ENCODE data around the gene FZD4.

FZD4 gene

GRCh38 chr11:86906198-86906597 lies 49.0 kb downstream of the FZD4 start:
- Histone ChIP-seq H3K27ac (ENCODE audit: low read length) (no peak overlapping the region), H3K79me2 (ENCODE audit: low read length) (no peaks in the 10 kb centered on the region), H3K9ac (ENCODE audit: low read length) (no peak overlapping the region), H3K4me3 (ENCODE audit: low read length) (no peak overlapping the region), H3F3A (ENCODE audit: insufficient read depth, low read length) (no peaks in the 10 kb centered on the region), H4K20me1 (ENCODE audit: insufficient read depth, low read length) (no peaks in the 10 kb centered on the region), H3K9me3 (replicated peaks; ENCODE audit: insufficient read depth, low read length) (no peaks in the 10 kb centered on the region), H3K36me3 (replicated peaks; ENCODE audit: insufficient read depth, low read length) (no peaks in the 10 kb centered on the region), H3K4me2 (ENCODE audit: low read depth, low read length) (no peak overlapping the region), H3K4me1 (ENCODE audit: low read length) (no peaks in the 10 kb centered on the region), H3K9me2 (replicated peaks; ENCODE audit: insufficient read depth, low read length) (no peaks in the 10 kb centered on the region), H2AFZ (ENCODE audit: low read length) (no peak overlapping the region), H3K27me3 (replicated peaks; ENCODE audit: insufficient read depth, low read length) (no peaks in the 10 kb centered on the region)
- TF ChIP-seq EZH2 (optimal IDR thresholded peaks at IDR 0.05; ENCODE audit: low read depth, low read length) (no peak), EZH2phosphoT487 (IDR thresholded peaks at IDR 0.05; ENCODE audit: low read length) (no peak)
- TF ChIP-seq, protein P1, sequence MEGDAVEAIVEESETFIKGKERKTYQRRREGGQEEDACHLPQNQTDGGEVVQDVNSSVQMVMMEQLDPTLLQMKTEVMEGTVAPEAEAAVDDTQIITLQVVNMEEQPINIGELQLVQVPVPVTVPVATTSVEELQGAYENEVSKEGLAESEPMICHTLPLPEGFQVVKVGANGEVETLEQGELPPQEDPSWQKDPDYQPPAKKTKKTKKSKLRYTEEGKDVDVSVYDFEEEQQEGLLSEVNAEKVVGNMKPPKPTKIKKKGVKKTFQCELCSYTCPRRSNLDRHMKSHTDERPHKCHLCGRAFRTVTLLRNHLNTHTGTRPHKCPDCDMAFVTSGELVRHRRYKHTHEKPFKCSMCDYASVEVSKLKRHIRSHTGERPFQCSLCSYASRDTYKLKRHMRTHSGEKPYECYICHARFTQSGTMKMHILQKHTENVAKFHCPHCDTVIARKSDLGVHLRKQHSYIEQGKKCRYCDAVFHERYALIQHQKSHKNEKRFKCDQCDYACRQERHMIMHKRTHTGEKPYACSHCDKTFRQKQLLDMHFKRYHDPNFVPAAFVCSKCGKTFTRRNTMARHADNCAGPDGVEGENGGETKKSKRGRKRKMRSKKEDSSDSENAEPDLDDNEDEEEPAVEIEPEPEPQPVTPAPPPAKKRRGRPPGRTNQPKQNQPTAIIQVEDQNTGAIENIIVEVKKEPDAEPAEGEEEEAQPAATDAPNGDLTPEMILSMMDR (IDR thresholded peaks at IDR 0.05; ENCODE audit: low read length), result no peak
- DNase-seq, result no peak

DNA sequence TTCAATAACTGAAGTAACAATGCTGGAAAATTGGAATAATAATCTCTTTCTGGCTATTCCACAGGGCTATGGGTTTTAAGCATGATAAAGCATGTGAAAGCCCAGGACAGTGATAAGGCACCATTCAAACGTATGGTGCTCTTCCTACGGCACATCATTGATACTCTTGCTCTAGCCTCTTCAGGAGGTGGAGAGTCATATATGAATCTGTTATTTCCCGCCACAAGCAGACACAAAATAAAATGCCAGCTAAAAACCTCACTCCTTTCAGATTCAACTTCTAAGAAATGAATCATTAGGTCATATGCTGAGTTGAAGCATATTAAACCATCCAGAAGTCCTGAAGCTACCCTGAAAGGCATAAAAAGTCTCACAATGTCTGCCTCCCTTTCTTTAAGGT lies 49.9 kb downstream of the FZD4 start:
- H4K20me1 ChIP-seq (ENCODE audit: insufficient read depth, low read length), result no peaks in the 10 kb centered on the region
- H3K4me1 ChIP-seq (ENCODE audit: low read length), result no peaks in the 10 kb centered on the region

DNA sequence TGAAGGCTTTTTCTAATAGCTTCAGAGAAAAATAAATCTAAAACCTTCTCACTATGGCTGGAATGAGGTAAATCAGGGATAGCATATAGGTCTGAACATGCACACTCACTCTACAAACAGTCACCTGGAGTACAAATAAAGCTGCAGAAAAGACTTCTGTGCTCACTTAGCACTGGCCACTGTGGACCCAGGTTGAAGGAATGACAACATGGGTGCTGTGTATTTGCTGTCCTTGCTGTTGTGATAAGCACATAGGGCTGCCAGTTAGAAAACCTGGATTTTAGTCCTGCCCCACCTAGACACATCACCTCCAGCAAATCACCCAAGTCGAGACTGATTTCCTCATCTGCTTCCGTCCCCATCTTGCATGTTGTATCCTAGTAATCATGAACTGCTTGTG lies 51.2 kb downstream of the FZD4 start:
- Histone ChIP-seq H3K27me3 (replicated peaks; ENCODE audit: insufficient read depth, low read length) (no peaks in the 10 kb centered on the region), H3K79me2 (ENCODE audit: low read length) (no peaks in the 10 kb centered on the region), H3K4me1 (ENCODE audit: low read length) (no peaks in the 10 kb centered on the region), H3K9me2 (replicated peaks; ENCODE audit: insufficient read depth, low read length) (no peaks in the 10 kb centered on the region), H2AFZ (ENCODE audit: low read length) (no peak overlapping the region), H3K9me3 (replicated peaks; ENCODE audit: insufficient read depth, low read length) (no peaks in the 10 kb centered on the region), H3K4me2 (ENCODE audit: low read depth, low read length) (no peak overlapping the region), H3F3A (ENCODE audit: insufficient read depth, low read length) (no peaks in the 10 kb centered on the region), H3K36me3 (replicated peaks; ENCODE audit: insufficient read depth, low read length) (no peaks in the 10 kb centered on the region), H3K4me3 (ENCODE audit: low read length) (no peak overlapping the region), H3K27ac (ENCODE audit: low read length) (no peak overlapping the region), H4K20me1 (ENCODE audit: insufficient read depth, low read length) (no peaks in the 10 kb centered on the region), H3K9ac (ENCODE audit: low read length) (no peak overlapping the region)
- DNase-seq, result no peak
- TF ChIP-seq, protein P1 (IDR thresholded peaks at IDR 0.05; ENCODE audit: low read length), result no peak
- TF ChIP-seq EZH2phosphoT487 (IDR thresholded peaks at IDR 0.05; ENCODE audit: low read length) (no peak), EZH2 (optimal IDR thresholded peaks at IDR 0.05; ENCODE audit: low read depth, low read length) (no peak)

More for the DNA sequence above, 49.9 kb downstream of the FZD4 start:
- Histone ChIP-seq H3K9ac (ENCODE audit: low read length) (no peak overlapping the region), H3K4me3 (ENCODE audit: low read length) (no peak overlapping the region), H3K9me2 (replicated peaks; ENCODE audit: insufficient read depth, low read length) (no peaks in the 10 kb centered on the region), H3K27me3 (replicated peaks; ENCODE audit: insufficient read depth, low read length) (no peaks in the 10 kb centered on the region), H3K27ac (ENCODE audit: low read length) (no peak overlapping the region), H3K9me3 (replicated peaks; ENCODE audit: insufficient read depth, low read length) (no peaks in the 10 kb centered on the region), H3K4me2 (ENCODE audit: low read depth, low read length) (no peak overlapping the region), H3K36me3 (replicated peaks; ENCODE audit: insufficient read depth, low read length) (no peaks in the 10 kb centered on the region), H3F3A (ENCODE audit: insufficient read depth, low read length) (no peaks in the 10 kb centered on the region), H3K79me2 (ENCODE audit: low read length) (no peaks in the 10 kb centered on the region), H2AFZ (ENCODE audit: low read length) (no peak overlapping the region)
- TF ChIP-seq, protein P1 (IDR thresholded peaks at IDR 0.05; ENCODE audit: low read length), result no peak
- TF ChIP-seq EZH2 (optimal IDR thresholded peaks at IDR 0.05; ENCODE audit: low read depth, low read length) (no peak), EZH2phosphoT487 (IDR thresholded peaks at IDR 0.05; ENCODE audit: low read length) (no peak)
- no peak for DNase-seq

Data from MM.1S (cell line).